Neural cell (in vitro differentiated cells): ENCODE results near the gene MYCN. TPM values are rescaled to one million over a fixed set of nuclear protein-coding genes. Genes with fewer than 3 reads are reported as not detected.
A peak's percentile ranks its signal among the peaks of the same experiment; 100 is the strongest.

Source experiments
- H2AFZ ChIP-seq: fragments of 200-600, 300-800 bp; sonication (generic), shearing (Covaris generic); 2 replicates; pipeline ENCODE4 v1.6.0; 2014; ENCODE audit warnings: low read depth, mild to moderate bottlenecking, antibody characterized with exemption, low read length, moderate library complexity
- H3F3A ChIP-seq: fragments of 200-600 bp; shearing (Covaris generic); 2 replicates; pipeline ENCODE4 v1.6.1; 2016; ENCODE audit warnings: mild to moderate bottlenecking, moderate library complexity, mixed read lengths, antibody characterized with exemption, low read length; ENCODE audit not compliant: insufficient read depth, poor library complexity, severe bottlenecking
- H3K27ac ChIP-seq: fragments of 200-600, 300-800 bp; sonication (generic), shearing (Covaris generic); 2 replicates; pipeline ENCODE4 v1.5.1; 2014; ENCODE audit warnings: mild to moderate bottlenecking, low read length, moderate library complexity
- H3K27me3 ChIP-seq: fragments of 300-800, 200-600 bp; sonication (generic), shearing (Covaris generic); 2 replicates; pipeline ENCODE4 v1.6.0; 2014; ENCODE audit warnings: mild to moderate bottlenecking, low read depth, low read length, moderate library complexity; ENCODE audit not compliant: insufficient read depth
- H3K36me3 ChIP-seq: fragments of 300-800, 200-600 bp; sonication (generic), shearing (Covaris generic); 2 replicates; pipeline ENCODE4 v1.5.1; 2014; ENCODE audit warnings: mild to moderate bottlenecking, antibody characterized with exemption, low read length, moderate library complexity; ENCODE audit not compliant: insufficient read depth
- H3K4me2 ChIP-seq: fragments of 300-800, 200-600 bp; sonication (generic), shearing (Covaris generic); 2 replicates; pipeline ENCODE4 v1.6.0; 2014; ENCODE audit warnings: mild to moderate bottlenecking, low read length
- H3K4me3 ChIP-seq: fragments of 300-800, 200-600 bp; sonication (generic), shearing (Covaris generic); 2 replicates; pipeline ENCODE4 v1.5.1; 2014; ENCODE audit warnings: mild to moderate bottlenecking, low read length, moderate library complexity
- H3K79me2 ChIP-seq: fragments of 200-600 bp; shearing (Covaris generic); replicated peaks from 2 replicates; pipeline ENCODE4 v1.6.0; 2014; ENCODE audit warnings: mild to moderate bottlenecking, low read length, moderate library complexity; ENCODE audit not compliant: insufficient read depth
- H3K9ac ChIP-seq: fragments of 300-800, 200-600 bp; sonication (generic), shearing (Covaris generic); 2 replicates; pipeline ENCODE4 v1.6.1; 2016; ENCODE audit warnings: mild to moderate bottlenecking, low read length, mixed read lengths
- H3K9me2 ChIP-seq: fragments of 200-600 bp; shearing (Covaris generic); 2 replicates; pipeline ENCODE4 v1.6.1; 2016; ENCODE audit warnings: mild to moderate bottlenecking, low read length, mixed read lengths; ENCODE audit not compliant: insufficient read depth
- H3K9me3 ChIP-seq: fragments of 200-600, 300-800 bp; sonication (generic), shearing (Covaris generic); 2 replicates; pipeline ENCODE4 v1.6.1; 2016; ENCODE audit warnings: mild to moderate bottlenecking, mixed run types, low read length, moderate library complexity, mixed read lengths
- H4K20me1 ChIP-seq: fragments of 200-600 bp; shearing (Covaris generic); 2 replicates; pipeline ENCODE4 v1.6.1; 2016; ENCODE audit warnings: mild to moderate bottlenecking, mixed run types; ENCODE audit not compliant: insufficient read depth
- CTCF ChIP-seq: fragments of 450-650 bp; IDR thresholded peaks from 2 replicates; pipeline ENCODE4 v1.5.1; 2014; ENCODE audit warnings: antibody characterized with exemption, mild to moderate bottlenecking, moderate library complexity; ENCODE audit not compliant: poor library complexity, severe bottlenecking
- EP300 ChIP-seq: fragments of 450-650 bp; conservative IDR thresholded peaks from 2 replicates; pipeline ENCODE4 v1.6.1; 2014; ENCODE audit warnings: antibody characterized with exemption, mild to moderate bottlenecking, moderate library complexity; ENCODE audit not compliant: poor library complexity, severe bottlenecking
- EZH2 ChIP-seq: fragments of 200-600, 300-800 bp; shearing (Covaris generic), sonication (generic); IDR thresholded peaks from 2 replicates; pipeline ENCODE4 v1.6.1; 2014; ENCODE audit warnings: antibody characterized with exemption, low read length, borderline replicate concordance, mild to moderate bottlenecking; ENCODE audit not compliant: insufficient read depth, poor library complexity, severe bottlenecking
- MXI1 ChIP-seq: fragments of 450-650 bp; conservative IDR thresholded peaks from 2 replicates; pipeline ENCODE4 v1.6.1; 2014; ENCODE audit warnings: antibody characterized with exemption, mild to moderate bottlenecking; ENCODE audit not compliant: poor library complexity, severe bottlenecking
- POLR2AphosphoS5 ChIP-seq: IDR thresholded peaks from 2 replicates; pipeline ENCODE4 v1.6.1; 2012
- RAD21 ChIP-seq: fragments of 450-650 bp; conservative IDR thresholded peaks from 2 replicates; pipeline ENCODE4 v1.6.1; 2014; ENCODE audit warnings: antibody characterized with exemption, mild to moderate bottlenecking, moderate library complexity
- REST ChIP-seq: IDR thresholded peaks from 2 replicates; pipeline ENCODE4 v1.6.1; 2012; ENCODE audit warnings: borderline replicate concordance
- SMC3 ChIP-seq: fragments of 450-650 bp; conservative IDR thresholded peaks from 2 replicates; pipeline ENCODE4 v1.6.1; 2014; ENCODE audit warnings: antibody characterized with exemption, mild to moderate bottlenecking, moderate library complexity; ENCODE audit not compliant: poor library complexity
- TAF1 ChIP-seq: IDR thresholded peaks from 2 replicates; pipeline ENCODE4 v1.6.1; 2012; ENCODE audit warnings: low read depth
- polyA plus RNA-seq: library from polyadenylated mRNA; depleted of rRNA; stranded (reverse); fragments of >200 nt; gene quantifications from 2 replicates; pipeline ENCODE4 v1.2.3, GENCODE V29; 2014

MYCN gene
- polyA plus RNA-seq, 1 donor from 2014 or later, result 25.1 TPM

- Histone ChIP-seq H3K9ac (no peak overlapping the region), H3K4me3 (no peak overlapping the region), H4K20me1 (no peaks in the 10 kb centered on the region), H3K9me3 (no peaks in the 10 kb centered on the region), H3F3A (no peaks in the 10 kb centered on the region), H3K27ac (no peak overlapping the region), H2AFZ (no peak overlapping the region), H3K9me2 (no peaks in the 10 kb centered on the region), H3K79me2 (peaks cover 26% of the 10 kb centered on the region), H3K36me3 (no peaks in the 10 kb centered on the region), H3K27me3 (no peaks in the 10 kb centered on the region), H3K4me2 (no peak overlapping the region)
- TF ChIP-seq EP300, result no peak
- no peak for TF ChIP-seq POLR2AphosphoS5
These were observed 2.2 kb upstream of the MYCN start for GRCh38 chr2:15937882-15938802.

- peak overlapping the region; percentile 92 for H3K9ac ChIP-seq
These were observed 1.4 kb upstream of the MYCN start for GRCh38 chr2:15938803-15939555.

GRCh38 chr2:15939556-15939853 lies 845 bp upstream of the MYCN start:
- no peaks in the 10 kb centered on the region for H3K27me3 ChIP-seq
- H3K4me3 ChIP-seq, result peak overlapping the region; percentile 98
- no peaks in the 10 kb centered on the region for H4K20me1 ChIP-seq
- peaks cover 3% of the 10 kb centered on the region for H3F3A ChIP-seq
- peak overlapping the region; percentile 41 for H2AFZ ChIP-seq
- H3K9me2 ChIP-seq, result no peaks in the 10 kb centered on the region
- H3K36me3 ChIP-seq, result no peaks in the 10 kb centered on the region
- peaks cover 39% of the 10 kb centered on the region for H3K79me2 ChIP-seq
- H3K27ac ChIP-seq, result peak overlapping the region; percentile 82
- TF ChIP-seq EP300 (no peak), POLR2AphosphoS5 (no peak), RAD21 (no peak), MXI1 (no peak), TAF1 (no peak), SMC3 (no peak), CTCF (no peak), REST (no peak), EZH2 (no peak)
- H3K9me3 ChIP-seq, result no peaks in the 10 kb centered on the region
- H3K9ac ChIP-seq, result peak overlapping the region; percentile 92
- H3K4me2 ChIP-seq, result peak overlapping the region; percentile 93

More at GRCh38 chr2:15938803-15939555, 1.4 kb upstream of the MYCN start:
- Histone ChIP-seq H3K4me3 (peak overlapping the region; percentile 98), H3K4me2 (peak overlapping the region; percentile 93), H3F3A (peaks cover 3% of the 10 kb centered on the region), H3K9me3 (no peaks in the 10 kb centered on the region), H4K20me1 (no peaks in the 10 kb centered on the region), H3K27me3 (no peaks in the 10 kb centered on the region), H2AFZ (no peak overlapping the region), H3K27ac (peak overlapping the region; percentile 82), H3K9me2 (no peaks in the 10 kb centered on the region), H3K79me2 (peaks cover 33% of the 10 kb centered on the region), H3K36me3 (no peaks in the 10 kb centered on the region)
- no peak for TF ChIP-seq CTCF
- TF ChIP-seq RAD21, result no peak
